Stimulated activated CD4-positive, alpha-beta T cell treated with anti-CD3 and anti-CD28 coated beads, Interleukin-4, amount 100 ng/mL, for 48 hours (primary cell): ENCODE data around the gene BCAS4.
"Not testable (repeated sequence)": the region's sequence is repeated elsewhere in the genome, so short reads cannot be mapped to it uniquely, and the experiment has no call there.

ENCODE experiments used
- DNase-seq, 2 donors: peaks; one replicate each; pipeline ENCODE4 v3.0.0-alpha.2; 2020; ENCODE audit warnings: low read depth in 2 of 2

Gene BCAS4

GRCh38 chr20:50771419-50772080 is 23.3 kb upstream of the BCAS4 start:
- not testable (repeated sequence) for DNase-seq

- DNase-seq = no peak
These were observed 22.3 kb upstream of the BCAS4 start for GRCh38 chr20:50772420-50773185.

- no peak for DNase-seq
These were observed 20.3 kb upstream of the BCAS4 start for GRCh38 chr20:50774515-50774914.

- no peak for DNase-seq
These were observed 18.6 kb upstream of the BCAS4 start for GRCh38 chr20:50776122-50776817.

- no peak for DNase-seq
These were observed 17.5 kb upstream of the BCAS4 start for GRCh38 chr20:50777373-50777772.

- DNase-seq = not testable (repeated sequence)
These were observed 15.9 kb upstream of the BCAS4 start for GRCh38 chr20:50778994-50779393.

GRCh38 chr20:50783390-50783789 is 11.5 kb upstream of the BCAS4 start:
- DNase-seq = no peak

GRCh38 chr20:50783903-50784302 is 11.0 kb upstream of the BCAS4 start:
- DNase-seq = no peak

GRCh38 chr20:50784464-50784863 is 10.4 kb upstream of the BCAS4 start:
- DNase-seq = no peak

- no peak for DNase-seq
These were observed 8.2 kb upstream of the BCAS4 start for GRCh38 chr20:50786703-50787102.

GRCh38 chr20:50787181-50787580 is 7.7 kb upstream of the BCAS4 start:
- no peak for DNase-seq

- no peak for DNase-seq
These were observed 6.5 kb upstream of the BCAS4 start for GRCh38 chr20:50788045-50788991.

- no peak for DNase-seq
These were observed 4.8 kb upstream of the BCAS4 start for GRCh38 chr20:50789968-50790650.

GRCh38 chr20:50790651-50791277 is 4.1 kb upstream of the BCAS4 start:
- peak; percentile 79 to 81 for DNase-seq

- DNase-seq = no peak
These were observed 1.9 kb upstream of the BCAS4 start for GRCh38 chr20:50792708-50793574.

- DNase-seq = peak in 1 of 2 donors; percentile 41
These were observed 1.3 kb upstream of the BCAS4 start for GRCh38 chr20:50793575-50794016.

- no peak for DNase-seq
These were observed 548 bp upstream of the BCAS4 start for GRCh38 chr20:50794181-50794845.

GRCh38 chr20:50797142-50797541 is 2.3 kb downstream of the BCAS4 start:
- no peak for DNase-seq

GRCh38 chr20:50798650-50799049 is 3.8 kb downstream of the BCAS4 start:
- DNase-seq = no peak
